Astrocyte of the cerebellum (primary cell): Measurements from ENCODE around the gene CNN3.

ENCODE experiments used
- DNase-seq: peaks from one replicate; pipeline ENCODE4 v3.0.0-alpha.2; 2011; ENCODE audit warnings: low read depth
- H3K4me3 ChIP-seq: 2 replicates; pipeline ENCODE4 v1.5.1; 2011; ENCODE audit warnings: mild to moderate bottlenecking, low read depth, low read length, moderate library complexity
- CTCF ChIP-seq: IDR thresholded peaks from 2 replicates; pipeline ENCODE4 v1.5.1; 2012; ENCODE audit warnings: low read length, low read depth, moderate library complexity, mild to moderate bottlenecking; ENCODE audit errors: missing control alignments
- in situ Hi-C: cut with HindIII; loops from 2 replicates; pipeline ENCODE4 v1.10.0; 2017; ENCODE audit warnings: low sequenced_read_pairs

CNN3 gene

DNA sequence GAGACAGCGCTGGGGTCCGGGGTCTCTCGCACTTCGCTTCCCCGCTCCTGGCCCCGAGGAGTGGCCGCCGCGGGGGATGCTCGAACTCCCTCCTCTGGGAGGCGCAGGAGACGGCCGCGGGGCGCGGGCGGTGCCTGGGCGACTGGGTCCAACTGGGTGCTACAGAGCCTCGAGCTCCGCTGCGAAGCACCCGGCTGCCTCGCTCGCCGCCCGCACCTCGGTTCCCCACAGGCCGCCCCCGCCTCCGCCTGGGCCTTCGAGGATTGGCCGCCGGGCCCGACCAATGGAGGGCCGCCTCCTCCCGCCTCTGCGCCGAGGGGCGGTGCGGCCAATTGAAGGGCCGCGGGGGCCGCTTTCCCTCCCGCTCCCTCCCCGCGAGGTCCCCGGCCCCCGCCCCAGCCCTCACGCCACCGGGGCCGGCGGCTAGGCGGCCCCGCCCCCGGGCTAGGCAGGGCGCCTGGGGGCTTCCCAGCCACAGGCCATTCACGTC, at the start of gene CNN3:
TSS of gene CNN3 (minus strand) at position 196 of the 490 bp plus-strand sequence. CDS start 216 bp downstream, outside the sequence.
- in situ Hi-C loops: no loop called here
- peak; percentile 79 for DNase-seq
- TF ChIP-seq CTCF: no peak
- peak within 1 kb of the TSS; percentile 96 for H3K4me3 ChIP-seq

GRCh38 chr1:94974824-94975223, 47.9 kb upstream of the CNN3 start:
- TF ChIP-seq CTCF: no peak
- in situ Hi-C loops: loop anchor here (5.0 kb wide), 1 partner anchor 103 kb away; no protein-coding TSS in a partner anchor
- no peak for DNase-seq
- no peak overlapping the region for H3K4me3 ChIP-seq

GRCh38 chr1:94974241-94974640, 47.3 kb upstream of the CNN3 start:
- TF ChIP-seq CTCF: no peak
- peak; percentile 52 for DNase-seq
- in situ Hi-C loops: loop anchor here (5.0 kb wide), 1 partner anchor 102 kb away; no protein-coding TSS in a partner anchor

GRCh38 chr1:94973309-94973922, 46.5 kb upstream of the CNN3 start:
- DNase-seq: peak; percentile 43
- TF ChIP-seq CTCF: no peak
- in situ Hi-C loops: loop anchor here (5.0 kb wide), 1 partner anchor 101 kb away; no protein-coding TSS in a partner anchor
- no peak overlapping the region for H3K4me3 ChIP-seq

More at GRCh38 chr1:94974241-94974640, 47.3 kb upstream of the CNN3 start:
- H3K4me3 ChIP-seq: no peak overlapping the region

- no peak for TF ChIP-seq CTCF
- DNase-seq: no peak
- in situ Hi-C loops: loop anchor here (5.0 kb wide), 1 partner anchor 99 kb away; no protein-coding TSS in a partner anchor
- no peak overlapping the region for H3K4me3 ChIP-seq
Measured at GRCh38 chr1:94971491-94971924, 44.6 kb upstream of the CNN3 start.

DNA sequence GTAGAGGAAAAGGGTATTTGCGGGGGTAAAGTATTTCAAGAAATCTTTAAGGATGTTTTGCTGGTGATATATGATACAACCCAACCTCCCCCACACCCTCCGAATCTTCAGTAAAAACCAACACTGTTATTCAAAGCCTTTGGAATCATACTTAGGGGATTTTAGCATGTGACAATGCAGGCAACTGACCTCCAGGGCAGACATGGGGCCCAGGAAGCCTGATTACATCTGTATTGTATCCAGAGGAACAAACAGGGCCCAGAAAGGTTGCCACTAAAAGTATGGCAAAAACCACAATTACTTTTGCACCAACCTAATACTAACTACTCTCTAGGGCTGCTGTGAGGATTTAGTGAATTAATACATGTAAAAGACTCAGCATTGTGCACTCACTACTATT, 43.9 kb upstream of the CNN3 start:
- TF ChIP-seq CTCF: no peak
- DNase-seq: no peak
- in situ Hi-C loops: loop anchor here (5.0 kb wide), 1 partner anchor 98 kb away; no protein-coding TSS in a partner anchor

More for the DNA sequence above, 43.9 kb upstream of the CNN3 start:
- H3K4me3 ChIP-seq: no peak overlapping the region
